Natural killer cell (primary cell): ENCODE results near the gene ZRANB2. TPM values are rescaled to one million over a fixed set of nuclear protein-coding genes. Genes with fewer than 3 reads are reported as not detected.

Experiments used
- ATAC-seq, 3 donors: fragments of 150-1000 bp in 2 of 3; fragments of 200-7000 bp in 1 of 3; cut with Tn5 transposase; 1 replicate in 1 of 3; 2 replicates in 2 of 3; pipeline ENCODE4 v1.10.0; 2021; ENCODE audit warnings: mild to moderate bottlenecking in 2 of 3, moderate library complexity in 2 of 3
- DNase-seq, 2 donors: peaks; one replicate each; pipeline versions ENCODE4 v3.0.0 to v3.0.0-alpha.2; 2013 to 2021; ENCODE audit warnings: mixed read lengths in 1 of 2
- H3K27ac ChIP-seq: one replicate; pipeline ENCODE4 v1.5.1; 2013; ENCODE audit warnings: mild to moderate bottlenecking, low read length
- H3K27me3 ChIP-seq: one replicate; pipeline ENCODE4 v1.6.1; 2013; ENCODE audit warnings: low read length; ENCODE audit not compliant: control insufficient read depth, insufficient read depth
- H3K36me3 ChIP-seq: one replicate; pipeline ENCODE4 v1.6.1; 2013; ENCODE audit warnings: low read length; ENCODE audit not compliant: control insufficient read depth, insufficient read depth
- H3K4me1 ChIP-seq: one replicate; pipeline ENCODE4 v1.6.1; 2013; ENCODE audit warnings: low read length; ENCODE audit not compliant: control insufficient read depth, insufficient read depth
- H3K4me3 ChIP-seq: one replicate; pipeline ENCODE4 v1.5.1; 2013; ENCODE audit warnings: low read length
- H3K9me3 ChIP-seq: one replicate; pipeline ENCODE4 v1.6.1; 2013; ENCODE audit warnings: low read length; ENCODE audit not compliant: control insufficient read depth, insufficient read depth
- H3K27ac Mint-ChIP-seq, 2 donors: one replicate each; pipeline ENCODE4 v1.8.0; 2022; ENCODE audit warnings: mild to moderate bottlenecking in 2 of 2, mixed read lengths in 2 of 2, moderate library complexity in 1 of 2
- H3K27me3 Mint-ChIP-seq, 2 donors: one replicate each; pipeline ENCODE4 v1.8.0; 2022; ENCODE audit warnings: low read depth in 2 of 2, mixed read lengths in 2 of 2
- H3K36me3 Mint-ChIP-seq: one replicate; pipeline ENCODE4 v1.8.0; 2022; ENCODE audit warnings: mixed read lengths
- H3K4me1 Mint-ChIP-seq, 2 donors: one replicate each; pipeline ENCODE4 v1.8.0; 2022; ENCODE audit warnings: mixed read lengths in 2 of 2
- H3K4me3 Mint-ChIP-seq: one replicate; pipeline ENCODE4 v1.8.0; 2022; ENCODE audit warnings: mild to moderate bottlenecking, moderate library complexity, mixed read lengths
- H3K9me3 Mint-ChIP-seq, 2 donors: one replicate each; pipeline ENCODE4 v1.8.0; 2022; ENCODE audit warnings: mixed read lengths in 2 of 2
- CTCF ChIP-seq: fragments of 200-600 bp; IDR thresholded peaks from one replicate; pipeline ENCODE4 v1.8.0; 2022; ENCODE audit warnings: antibody characterized with exemption
- WGBS: methylation state at CpG from one replicate; pipeline ENCODE4 v1.1.7; 2013; ENCODE audit warnings: missing lambda C conversion rate; ENCODE audit not compliant: insufficient coverage; 5-methylcytosine and 5-hydroxymethylcytosine counted together
- intact Hi-C: fragments of 100-400 bp; cut with micrococcal nuclease; formaldehyde crosslinking; loops from one replicate; pipeline ENCODE4 v1.14.2; 2022
- total RNA-seq, 4 donors: library from RNA; stranded (reverse); fragments of 120-200 nt in 1 of 4; gene quantifications; one replicate each; pipeline versions ENCODE4 v1.2.3 to v1.2.4, GENCODE V29; 2013 to 2022

The ZRANB2 gene
- total RNA-seq, 3 donors from 2014 or later (not counting 1 experiment from before 2014, with no cell fraction given) = 114 to 133 (median 128) TPM

- no peak for ATAC-seq
These were observed 61.4 kb downstream of the ZRANB2 start for GRCh38 chr1:71019233-71019969.

GRCh38 chr1:71018791-71019190, 62.0 kb downstream of the ZRANB2 start:
- intact Hi-C loops = no loop called here
- no peak for ATAC-seq
- Histone ChIP-seq H3K27ac (no peak overlapping the region), H3K9me3 (no peaks in the 10 kb centered on the region), H3K4me1 (no peaks in the 10 kb centered on the region), H3K36me3 (no peaks in the 10 kb centered on the region), H3K4me3 (no peak overlapping the region), H3K27me3 (no peaks in the 10 kb centered on the region)
- Mint-ChIP-seq H3K27me3 (peaks cover 5 to 7% of the 10 kb centered on the region in 2 donors), H3K9me3 (no peaks in the 10 kb centered on the region), H3K4me1 (no peaks in the 10 kb centered on the region), H3K27ac (no peak overlapping the region), H3K36me3 (no peaks in the 10 kb centered on the region), H3K4me3 (no peak overlapping the region)
- TF ChIP-seq CTCF = no peak
- DNase-seq = no peak

More at GRCh38 chr1:71019233-71019969, 61.4 kb downstream of the ZRANB2 start:
- Mint-ChIP-seq H3K27ac (no peak overlapping the region), H3K4me3 (no peak overlapping the region), H3K4me1 (no peaks in the 10 kb centered on the region), H3K36me3 (no peaks in the 10 kb centered on the region), H3K27me3 (peaks cover 5 to 7% of the 10 kb centered on the region in 2 donors), H3K9me3 (no peaks in the 10 kb centered on the region)
- Histone ChIP-seq H3K27ac (no peak overlapping the region), H3K27me3 (no peaks in the 10 kb centered on the region), H3K36me3 (no peaks in the 10 kb centered on the region), H3K4me1 (no peaks in the 10 kb centered on the region), H3K9me3 (no peaks in the 10 kb centered on the region), H3K4me3 (no peak overlapping the region)
- 66% methylated on average over 5 of the region's 7 CpGs for WGBS
- DNase-seq = no peak
- intact Hi-C loops = no loop called here
- no peak for TF ChIP-seq CTCF

- H3K36me3 ChIP-seq = no peaks in the 10 kb centered on the region
- no peaks in the 10 kb centered on the region for H3K4me1 ChIP-seq
- DNase-seq (no peak), ATAC-seq (no peak)
- Mint-ChIP-seq H3K4me1 (no peaks in the 10 kb centered on the region), H3K27me3 (peaks cover 5 to 13% of the 10 kb centered on the region in 2 donors), H3K36me3 (no peaks in the 10 kb centered on the region), H3K9me3 (no peaks in the 10 kb centered on the region), H3K27ac (no peak overlapping the region), H3K4me3 (no peak overlapping the region)
- WGBS = 81% methylated on average over 5 of the region's 5 CpGs
- no peak overlapping the region for H3K27ac ChIP-seq
- no peaks in the 10 kb centered on the region for H3K9me3 ChIP-seq
- intact Hi-C loops = no loop called here
- no peak overlapping the region for H3K4me3 ChIP-seq
- H3K27me3 ChIP-seq = no peaks in the 10 kb centered on the region
- TF ChIP-seq CTCF = no peak
These were observed 65.1 kb downstream of the ZRANB2 start for GRCh38 chr1:71015745-71016144.

- Histone ChIP-seq H3K36me3 (no peaks in the 10 kb centered on the region), H3K27me3 (no peaks in the 10 kb centered on the region), H3K27ac (no peak overlapping the region), H3K4me1 (no peaks in the 10 kb centered on the region), H3K4me3 (no peak overlapping the region), H3K9me3 (no peaks in the 10 kb centered on the region)
- no peak for TF ChIP-seq CTCF
- no peak for DNase-seq
- H3K4me1 Mint-ChIP-seq = no peaks in the 10 kb centered on the region
- no peaks in the 10 kb centered on the region for H3K36me3 Mint-ChIP-seq
- peaks cover 3 to 9% of the 10 kb centered on the region in 2 donors for H3K27me3 Mint-ChIP-seq
- no peak overlapping the region for H3K4me3 Mint-ChIP-seq
- no peak for ATAC-seq
- no peak overlapping the region for H3K27ac Mint-ChIP-seq
- no peaks in the 10 kb centered on the region for H3K9me3 Mint-ChIP-seq
- intact Hi-C loops = no loop called here
- WGBS = 86% methylated on average over 1 of the region's 1 CpG
These were observed 66.7 kb downstream of the ZRANB2 start for GRCh38 chr1:71014178-71014579.
